Measurements from ENCODE around the gene EXD3.
"Not testable (repeated sequence)": the region's sequence is repeated elsewhere in the genome, so short reads cannot be mapped to it uniquely, and the experiment has no call there.

Gene EXD3

GRCh38 chr9:137330689-137331088 lies 92.3 kb downstream of the EXD3 start:
- no peak for DNase-seq

- not testable (repeated sequence) for DNase-seq
These were observed 93.4 kb downstream of the EXD3 start for GRCh38 chr9:137329590-137329989.

- not testable (repeated sequence) for DNase-seq
These were observed 95.1 kb downstream of the EXD3 start for GRCh38 chr9:137327641-137328550.

- DNase-seq = no peak
These were observed 96.4 kb downstream of the EXD3 start for GRCh38 chr9:137326445-137327065.

GRCh38 chr9:137325799-137326198 lies 97.2 kb downstream of the EXD3 start:
- DNase-seq = no peak

- no peak for DNase-seq
These were observed 97.8 kb downstream of the EXD3 start for GRCh38 chr9:137325124-137325523.

GRCh38 chr9:137323531-137324331 lies 99.2 kb downstream of the EXD3 start:
- DNase-seq = no peak

- no peak for DNase-seq
These were observed 101.1 kb downstream of the EXD3 start for GRCh38 chr9:137321726-137322361.

- no peak for DNase-seq
These were observed 102.2 kb downstream of the EXD3 start for GRCh38 chr9:137320555-137321384.

- DNase-seq = no peak
These were observed 103.0 kb downstream of the EXD3 start for GRCh38 chr9:137319739-137320551.

GRCh38 chr9:137319011-137319738 lies 103.8 kb downstream of the EXD3 start:
- DNase-seq = no peak

GRCh38 chr9:137318602-137319001 lies 104.4 kb downstream of the EXD3 start:
- DNase-seq = no peak

GRCh38 chr9:137317718-137318511 lies 105.0 kb downstream of the EXD3 start:
- DNase-seq = no peak

GRCh38 chr9:137317021-137317717 lies 105.8 kb downstream of the EXD3 start:
- DNase-seq = no peak

GRCh38 chr9:137316012-137316981 lies 106.7 kb downstream of the EXD3 start:
- no peak for DNase-seq

- DNase-seq = no peak
These were observed 107.4 kb downstream of the EXD3 start for GRCh38 chr9:137315581-137316011.

Data from NCI-H748 treated with DMSO at 0.1 percent for 48 hours (cell line).